Sigmoid colon (tissue), 4 donors: ENCODE data around the gene ULK3.
A peak's percentile ranks its signal among the peaks of the same experiment; 100 is the strongest.

Source experiments
- EP300 ChIP-seq, 4 donors: sonication (generic); formaldehyde crosslinking; IDR thresholded peaks; one replicate each; pipeline ENCODE4 v1.6.1; 2017; ENCODE audit warnings: antibody characterized with exemption in 4 of 4
- POLR2A ChIP-seq, 2 donors: fragments of 450-650 bp; IDR thresholded peaks; one replicate each; pipeline ENCODE4 v1.6.1; 2016; ENCODE audit warnings: antibody characterized with exemption in 2 of 2, mild to moderate bottlenecking in 2 of 2, moderate library complexity in 2 of 2
- POLR2AphosphoS5 ChIP-seq, 4 donors: sonication (generic); formaldehyde crosslinking; IDR thresholded peaks; one replicate each; pipeline ENCODE4 v1.6.1; 2017; ENCODE audit warnings: antibody characterized with exemption in 4 of 4
- TF ChIP-seq, protein P1 (sequence below), 4 experiments: fragments of 450-650 bp in 3 of 4; fragments of 200-600 bp in 1 of 4; IDR thresholded peaks; one replicate each; pipeline ENCODE4 v1.5.1; 2016 to 2019; ENCODE audit warnings: antibody characterized with exemption in 4 of 4, mild to moderate bottlenecking in 3 of 4, moderate library complexity in 2 of 4

- TF ChIP-seq, protein P1, sequence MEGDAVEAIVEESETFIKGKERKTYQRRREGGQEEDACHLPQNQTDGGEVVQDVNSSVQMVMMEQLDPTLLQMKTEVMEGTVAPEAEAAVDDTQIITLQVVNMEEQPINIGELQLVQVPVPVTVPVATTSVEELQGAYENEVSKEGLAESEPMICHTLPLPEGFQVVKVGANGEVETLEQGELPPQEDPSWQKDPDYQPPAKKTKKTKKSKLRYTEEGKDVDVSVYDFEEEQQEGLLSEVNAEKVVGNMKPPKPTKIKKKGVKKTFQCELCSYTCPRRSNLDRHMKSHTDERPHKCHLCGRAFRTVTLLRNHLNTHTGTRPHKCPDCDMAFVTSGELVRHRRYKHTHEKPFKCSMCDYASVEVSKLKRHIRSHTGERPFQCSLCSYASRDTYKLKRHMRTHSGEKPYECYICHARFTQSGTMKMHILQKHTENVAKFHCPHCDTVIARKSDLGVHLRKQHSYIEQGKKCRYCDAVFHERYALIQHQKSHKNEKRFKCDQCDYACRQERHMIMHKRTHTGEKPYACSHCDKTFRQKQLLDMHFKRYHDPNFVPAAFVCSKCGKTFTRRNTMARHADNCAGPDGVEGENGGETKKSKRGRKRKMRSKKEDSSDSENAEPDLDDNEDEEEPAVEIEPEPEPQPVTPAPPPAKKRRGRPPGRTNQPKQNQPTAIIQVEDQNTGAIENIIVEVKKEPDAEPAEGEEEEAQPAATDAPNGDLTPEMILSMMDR (IDR thresholded peaks at IDR 0.05): peak; percentile 21 to 63 (median 60)
- TF ChIP-seq POLR2A (IDR thresholded peaks at IDR 0.05) (no peak), POLR2AphosphoS5 (IDR thresholded peaks at IDR 0.05) (no peak), EP300 (IDR thresholded peaks at IDR 0.05) (no peak)
Observed at GRCh38 chr15:74835312-74835823, 7.6 kb downstream of the ULK3 start.
